B cell (primary cell): ENCODE data around the gene RC3H2. TPM values are rescaled to one million over a fixed set of nuclear protein-coding genes. Genes with fewer than 3 reads are reported as not detected.

Experiments used
- ATAC-seq: fragments of 200-7000 bp; cut with Tn5 transposase; one replicate; pipeline ENCODE4 v1.10.0; 2021; ENCODE audit warnings: low read depth, mild to moderate bottlenecking, moderate number of reproducible peaks, moderate library complexity
- CTCF ChIA-PET: fragments of 350-600 bp; sonication (Branson Sonifier 250); formaldehyde crosslinking; loops from one replicate; lab custom pipeline; 2021; ENCODE audit warnings: antibody characterized with exemption, inconsistent platforms; lab: Charles Lee
- POLR2A ChIA-PET: fragments of 350-600 bp; sonication (Branson Sonifier 250); formaldehyde crosslinking; loops from one replicate; lab custom pipeline; 2021; ENCODE audit warnings: antibody characterized with exemption; lab: Charles Lee
- DNase-seq: peaks from one replicate; pipeline ENCODE4 v3.0.0; 2013
- H2AFZ ChIP-seq: 2 replicates; pipeline ENCODE4 v1.6.1; 2012; ENCODE audit warnings: mild to moderate bottlenecking, low read depth, low read length; ENCODE audit not compliant: insufficient read depth, poor library complexity, severe bottlenecking
- H3K27ac ChIP-seq, 2 donors: 1 replicate in 1 of 2; 2 replicates in 1 of 2; pipeline ENCODE4 v1.5.1; 2012 to 2013; ENCODE audit warnings: low read length in 2 of 2, mild to moderate bottlenecking in 2 of 2, moderate library complexity in 1 of 2
- H3K27me3 ChIP-seq, 4 experiments: fragments of 200-600 bp in 1 of 4; sonication (generic) in 1 of 4; replicated peaks in 1 of 4; 1 replicate in 2 of 4; 2 replicates in 2 of 4; pipeline versions ENCODE4 v1.6.1 to v1.7.0; 2013 to 2016; ENCODE audit warnings: low read length in 3 of 4, mild to moderate bottlenecking in 2 of 4, mixed read lengths in 1 of 4, moderate library complexity in 1 of 4; ENCODE audit not compliant: insufficient read depth in 4 of 4, control insufficient read depth in 3 of 4; ENCODE audit errors: control extremely low read depth in 1 of 4
- H3K36me3 ChIP-seq, 2 experiments: replicated peaks in 1 of 2; 1 replicate in 1 of 2; 2 replicates in 1 of 2; pipeline versions ENCODE4 v1.6.1 to v1.7.1; 2013; ENCODE audit warnings: low read length in 1 of 2; ENCODE audit not compliant: insufficient read depth in 2 of 2, control insufficient read depth in 1 of 2; ENCODE audit errors: control extremely low read depth in 1 of 2, extremely low read depth in 1 of 2
- H3K4me1 ChIP-seq, 2 donors: fragments of 200-600 bp in 1 of 2; sonication (generic) in 1 of 2; 1 replicate in 1 of 2; 2 replicates in 1 of 2; pipeline versions ENCODE4 v1.5.1 to v1.6.1; 2013 to 2017; ENCODE audit warnings: low read length in 2 of 2; ENCODE audit not compliant: control insufficient read depth in 2 of 2, insufficient read depth in 2 of 2
- H3K4me2 ChIP-seq: replicated peaks from 2 replicates; pipeline ENCODE3; 2012; ENCODE audit warnings: mild to moderate bottlenecking, low read depth, low read length; ENCODE audit not compliant: poor library complexity, severe bottlenecking
- H3K4me3 ChIP-seq, 5 experiments: fragments of 200-600 bp in 1 of 5; sonication (generic) in 1 of 5; 1 replicate in 3 of 5; 2 replicates in 2 of 5; pipeline versions ENCODE4 v1.5.1 to v1.7.0; 2011 to 2016; ENCODE audit warnings: low read length in 4 of 5, mild to moderate bottlenecking in 4 of 5, low read depth in 2 of 5, control low read depth in 1 of 5, moderate library complexity in 1 of 5; ENCODE audit not compliant: insufficient read depth in 1 of 5; ENCODE audit errors: control extremely low read depth in 1 of 5, extremely low read depth in 1 of 5
- H3K79me2 ChIP-seq: fragments of 200-600 bp; sonication (generic); one replicate; pipeline ENCODE4 v1.6.0; 2016; ENCODE audit warnings: low read length; ENCODE audit not compliant: control insufficient read depth, insufficient read depth
- H3K9ac ChIP-seq: fragments of 200-600 bp; sonication (generic); 2 replicates; pipeline ENCODE4 v1.6.1; 2017; ENCODE audit warnings: mild to moderate bottlenecking, low read length, moderate library complexity
- H3K9me3 ChIP-seq, 3 donors: one replicate each; pipeline versions ENCODE4 v1.6.1 to v1.7.1; 2013; ENCODE audit warnings: low read length in 2 of 3; ENCODE audit not compliant: control insufficient read depth in 2 of 3, insufficient read depth in 1 of 3; ENCODE audit errors: control extremely low read depth in 1 of 3
- H4K20me1 ChIP-seq: 2 replicates; pipeline ENCODE4 v1.6.0; 2012; ENCODE audit warnings: mild to moderate bottlenecking, low read length; ENCODE audit not compliant: insufficient read depth, control insufficient read depth, poor library complexity, severe bottlenecking
- H3K27ac Mint-ChIP-seq: one replicate; pipeline ENCODE4 v1.8.0; 2021; ENCODE audit warnings: mixed read lengths
- H3K27me3 Mint-ChIP-seq: one replicate; pipeline ENCODE4 v1.8.0; 2021; ENCODE audit warnings: mixed read lengths
- H3K4me1 Mint-ChIP-seq: one replicate; pipeline ENCODE4 v1.8.0; 2021; ENCODE audit warnings: mixed read lengths
- H3K4me3 Mint-ChIP-seq: one replicate; pipeline ENCODE4 v1.8.0; 2021; ENCODE audit warnings: mixed read lengths
- H3K9me3 Mint-ChIP-seq: one replicate; pipeline ENCODE4 v1.8.0; 2022; ENCODE audit warnings: mixed read lengths; ENCODE audit not compliant: insufficient read depth
- CTCF ChIP-seq: fragments of 200-600 bp; IDR thresholded peaks from one replicate; pipeline ENCODE4 v1.8.0; 2022; ENCODE audit warnings: antibody characterized with exemption, mild to moderate bottlenecking
- EZH2 ChIP-seq: IDR thresholded peaks from 2 replicates; pipeline ENCODE4 v1.6.1; 2012; ENCODE audit warnings: borderline replicate concordance, low read depth, mild to moderate bottlenecking, moderate library complexity, low read length; ENCODE audit not compliant: insufficient read depth, poor library complexity, severe bottlenecking
- WGBS: methylation state at CpG from one replicate; pipeline ENCODE4 v1.1.5; 2013; ENCODE audit warnings: missing lambda C conversion rate; ENCODE audit not compliant: insufficient coverage; 5-methylcytosine and 5-hydroxymethylcytosine counted together
- intact Hi-C: fragments of 100-400 bp; cut with micrococcal nuclease; formaldehyde crosslinking; loops from one replicate; pipeline ENCODE4 v1.10.0; 2022
- polyA plus RNA-seq: library from polyadenylated mRNA; depleted of rRNA; stranded (reverse); fragments of >200 nt; gene quantifications from 2 replicates; pipeline ENCODE4 v1.2.3, GENCODE V29; 2012
- total RNA-seq, 2 donors: library from RNA; stranded (reverse); fragments of 120-200 nt in 1 of 2; gene quantifications; 1 replicate in 1 of 2; 2 replicates in 1 of 2; pipeline versions ENCODE4 v1.2.3 to v1.2.4, GENCODE V29; 2013 to 2022

The RC3H2 gene
- total and polyA plus RNA-seq, 2 donors (not counting 1 experiment from before 2014, with no cell fraction given), result 17.2 to 74.4 TPM

- H3K9me3 Mint-ChIP-seq, result no peaks in the 10 kb centered on the region
- Histone ChIP-seq H3K27me3 (no peaks in the 10 kb centered on the region), H3K9me3 (no peaks in the 10 kb centered on the region), H2AFZ (peak overlapping the region; percentile 97), H4K20me1 (peaks cover 13% of the 10 kb centered on the region), H3K4me1 (peaks cover 8 to 20% of the 10 kb centered on the region in 2 donors), H3K9ac (peak overlapping the region; percentile 95), H3K4me2 (peak overlapping the region; percentile 88), H3K36me3 (peaks cover 3 to 7% of the 10 kb centered on the region in 2 experiments), H3K79me2 (peaks cover 29% of the 10 kb centered on the region), H3K27ac (peak overlapping the region; percentile 82 to 85), H3K4me3 (peak overlapping the region; percentile 74 to 98 (median 77))
- no peak for TF ChIP-seq EZH2
- TF ChIP-seq CTCF, result no peak
- ChIA-PET CTCF (interaction anchor here (0.7 to 1.4 kb wide), 3 partner anchors 12 to 457 kb away, joined by 3 to 5 read pairs (median 3); partner anchors contain the start of genes PTGS1 and RC3H2), POLR2A (interaction anchor here (1.0 to 1.4 kb wide), 4 partner anchors 85 to 563 kb away, joined by 3 to 6 read pairs (median 4); partner anchors contain the start of genes MRRF, RABGAP1, RBM18 and ZBTB26)
- H3K4me1 Mint-ChIP-seq, result peaks cover 31% of the 10 kb centered on the region
- intact Hi-C loops, result loop anchor here (1.0 to 5.0 kb wide), 5 partner anchors 11 to 670 kb away; partner anchors contain the start of genes MORN5, MRRF, NDUFA8 and RBM18
- peak overlapping the region; percentile 92 for H3K4me3 Mint-ChIP-seq
- DNase-seq, result no peak
- peak; percentile 1 for ATAC-seq
- peak overlapping the region; percentile 88 for H3K27ac Mint-ChIP-seq
- H3K27me3 Mint-ChIP-seq, result no peaks in the 10 kb centered on the region
- 15% methylated on average over 4 of the region's 8 CpGs for WGBS
These were observed 77.4 kb downstream of the RC3H2 start for GRCh38 chr9:122827761-122828093.

DNA sequence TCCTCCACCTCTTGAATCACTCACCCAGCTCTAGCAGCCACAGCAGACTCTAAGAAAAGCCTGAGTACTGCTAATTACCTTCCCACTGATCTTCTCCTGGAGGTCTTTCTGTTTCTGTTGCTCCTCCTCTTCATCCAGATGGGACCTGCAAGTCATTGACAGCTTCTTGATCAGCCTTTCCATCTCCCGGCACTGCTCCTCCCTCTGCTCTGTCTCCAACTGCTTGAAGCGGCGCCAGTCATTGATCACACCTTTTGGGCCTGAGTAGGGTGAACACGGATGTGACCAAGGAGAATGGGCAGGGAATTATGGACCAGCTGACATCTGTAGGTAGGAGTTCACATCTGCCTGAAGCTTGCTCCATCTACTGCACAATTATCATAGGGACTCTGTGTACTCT, 82.2 kb downstream of the RC3H2 start:
- Mint-ChIP-seq H3K27me3 (no peaks in the 10 kb centered on the region), H3K27ac (no peak overlapping the region), H3K9me3 (no peaks in the 10 kb centered on the region), H3K4me1 (peaks cover 39% of the 10 kb centered on the region), H3K4me3 (no peak overlapping the region)
- Histone ChIP-seq H3K36me3 (peaks cover 3 to 35% of the 10 kb centered on the region in 2 experiments), H2AFZ (no peak overlapping the region), H3K4me1 (peaks cover 13 to 21% of the 10 kb centered on the region in 2 donors), H3K79me2 (peaks cover 19% of the 10 kb centered on the region), H3K9ac (no peak overlapping the region), H3K27me3 (no peaks in the 10 kb centered on the region), H4K20me1 (peaks cover 13% of the 10 kb centered on the region), H3K27ac (no peak overlapping the region), H3K4me2 (no peak overlapping the region), H3K4me3 (no peak overlapping the region), H3K9me3 (no peaks in the 10 kb centered on the region)
- DNase-seq (no peak), ATAC-seq (no peak)
- TF ChIP-seq CTCF, result no peak
- TF ChIP-seq EZH2, result no peak
- ChIA-PET CTCF (interaction anchor here (0.7 to 0.8 kb wide), 2 partner anchors 444 to 495 kb away, joined by 3 read pairs; no protein-coding TSS in a partner anchor), POLR2A (no interaction called here)
- intact Hi-C loops, result no loop called here
- 90% methylated on average over 2 of the region's 4 CpGs for WGBS
